ENCODE measurements around the gene FAP. TPM values are rescaled to one million over a fixed set of nuclear protein-coding genes. Genes with fewer than 3 reads are reported as not detected.
A peak's percentile ranks its signal among the peaks of the same experiment; 100 is the strongest.

The FAP gene
- total RNA-seq, 4 donors from 2014 or later = 1.9 to 2.6 (median 2.3) TPM; not detected in 1

DNA sequence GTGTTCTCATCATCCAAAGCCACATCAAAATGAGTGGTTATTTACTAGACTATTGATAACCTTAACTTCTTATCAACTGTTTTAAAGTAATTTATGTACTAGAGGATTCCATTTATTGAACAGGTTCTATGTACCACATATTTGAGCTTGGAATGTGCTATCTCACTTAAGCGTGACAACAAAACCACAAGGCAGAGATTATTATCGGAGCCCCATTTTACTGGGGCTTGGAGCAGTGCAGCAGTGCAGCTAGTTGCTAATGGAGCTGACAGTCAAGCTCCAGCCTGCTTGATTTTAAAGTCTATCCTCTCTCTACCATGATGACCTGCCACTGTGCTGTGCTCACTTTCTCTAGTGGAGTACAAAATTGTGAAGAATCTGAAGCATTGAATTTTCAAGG, 115.8 kb downstream of the FAP start:
- Histone ChIP-seq H3K36me3 (no peaks in the 10 kb centered on the region), H3K4me3 (no peak overlapping the region), H3K27me3 (no peaks in the 10 kb centered on the region), H3K9me3 (no peaks in the 10 kb centered on the region), H3K27ac (no peak overlapping the region), H3K4me1 (no peaks in the 10 kb centered on the region)
- TF ChIP-seq, protein P1, sequence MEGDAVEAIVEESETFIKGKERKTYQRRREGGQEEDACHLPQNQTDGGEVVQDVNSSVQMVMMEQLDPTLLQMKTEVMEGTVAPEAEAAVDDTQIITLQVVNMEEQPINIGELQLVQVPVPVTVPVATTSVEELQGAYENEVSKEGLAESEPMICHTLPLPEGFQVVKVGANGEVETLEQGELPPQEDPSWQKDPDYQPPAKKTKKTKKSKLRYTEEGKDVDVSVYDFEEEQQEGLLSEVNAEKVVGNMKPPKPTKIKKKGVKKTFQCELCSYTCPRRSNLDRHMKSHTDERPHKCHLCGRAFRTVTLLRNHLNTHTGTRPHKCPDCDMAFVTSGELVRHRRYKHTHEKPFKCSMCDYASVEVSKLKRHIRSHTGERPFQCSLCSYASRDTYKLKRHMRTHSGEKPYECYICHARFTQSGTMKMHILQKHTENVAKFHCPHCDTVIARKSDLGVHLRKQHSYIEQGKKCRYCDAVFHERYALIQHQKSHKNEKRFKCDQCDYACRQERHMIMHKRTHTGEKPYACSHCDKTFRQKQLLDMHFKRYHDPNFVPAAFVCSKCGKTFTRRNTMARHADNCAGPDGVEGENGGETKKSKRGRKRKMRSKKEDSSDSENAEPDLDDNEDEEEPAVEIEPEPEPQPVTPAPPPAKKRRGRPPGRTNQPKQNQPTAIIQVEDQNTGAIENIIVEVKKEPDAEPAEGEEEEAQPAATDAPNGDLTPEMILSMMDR (IDR thresholded peaks at IDR 0.05) = no peak
- no peak for TF ChIP-seq POLR2A (IDR thresholded peaks at IDR 0.05)
- DNase-seq = no peak

DNA sequence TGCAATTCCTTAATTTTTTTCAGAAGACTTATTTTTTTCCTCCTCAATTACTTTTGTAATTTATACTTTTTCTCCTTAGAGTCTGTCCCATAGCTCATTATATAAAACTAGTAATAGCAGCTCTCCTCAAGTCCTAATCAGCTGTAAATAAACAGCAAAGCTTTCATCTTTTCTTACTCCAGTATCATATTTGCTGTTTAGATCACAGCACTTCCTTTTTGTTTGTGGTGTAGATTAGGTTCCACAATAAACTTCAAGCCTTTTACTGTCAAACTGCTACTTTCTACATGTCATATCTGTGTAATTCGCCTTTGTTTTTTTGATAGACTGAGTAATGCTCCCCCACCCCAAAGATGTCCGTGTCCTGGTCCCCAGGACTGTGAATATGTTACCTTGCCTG, 116.7 kb downstream of the FAP start:
- no peaks in the 10 kb centered on the region for H3K36me3 ChIP-seq
- DNase-seq = no peak
- TF ChIP-seq, protein P1 (IDR thresholded peaks at IDR 0.05) = no peak
- TF ChIP-seq POLR2A (IDR thresholded peaks at IDR 0.05) = no peak
- no peaks in the 10 kb centered on the region for H3K27me3 ChIP-seq
- no peaks in the 10 kb centered on the region for H3K4me1 ChIP-seq
- H3K4me3 ChIP-seq = no peak overlapping the region
- no peak overlapping the region for H3K27ac ChIP-seq
- H3K9me3 ChIP-seq = no peaks in the 10 kb centered on the region

DNA sequence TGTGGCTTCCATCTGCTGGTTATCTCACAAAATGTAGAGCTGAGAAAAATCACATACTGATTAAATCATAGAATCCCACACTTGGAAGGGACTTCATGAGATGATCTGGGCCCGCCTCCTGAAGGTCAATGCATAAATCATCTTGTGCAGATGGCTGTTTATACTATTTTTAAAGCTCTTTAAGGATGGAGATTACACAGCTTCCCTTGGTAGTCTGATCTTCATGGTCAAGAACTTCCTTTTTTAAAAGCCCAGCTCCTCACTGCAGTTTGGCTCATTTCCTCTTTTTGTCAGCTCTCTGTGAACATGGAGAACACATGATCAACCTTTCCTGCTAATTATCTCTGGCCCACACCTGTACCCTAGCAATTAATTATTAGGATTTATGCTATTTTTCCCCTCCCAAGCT, 117.1 kb downstream of the FAP start:
- DNase-seq = no peak
- Histone ChIP-seq H3K4me1 (no peaks in the 10 kb centered on the region), H3K9me3 (no peaks in the 10 kb centered on the region)

DNA sequence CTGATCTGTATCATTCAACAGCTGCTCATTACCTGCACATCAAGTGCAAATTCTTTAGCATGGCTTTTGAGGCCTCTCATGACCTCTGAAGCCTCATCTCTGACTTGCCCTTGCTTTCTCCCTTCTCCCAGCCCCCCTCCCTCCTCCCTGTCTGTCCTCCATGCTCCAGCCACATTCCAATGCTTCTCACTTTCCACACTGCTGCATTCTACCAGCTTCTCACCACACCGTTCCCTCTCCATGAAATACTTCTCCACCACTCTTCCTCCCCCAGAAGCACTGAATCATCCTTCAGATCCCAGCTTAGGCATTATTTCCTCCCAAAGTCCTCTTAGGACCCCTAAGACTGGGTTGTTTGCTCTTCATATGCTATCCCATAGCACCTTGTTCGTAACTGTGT, 118.1 kb downstream of the FAP start:
- TF ChIP-seq, protein P1 (IDR thresholded peaks at IDR 0.05) = no peak
- no peak for TF ChIP-seq POLR2A (IDR thresholded peaks at IDR 0.05)
- Histone ChIP-seq H3K36me3 (no peaks in the 10 kb centered on the region), H3K4me1 (no peaks in the 10 kb centered on the region), H3K9me3 (no peaks in the 10 kb centered on the region), H3K27me3 (no peaks in the 10 kb centered on the region), H3K27ac (no peak overlapping the region), H3K4me3 (no peak overlapping the region)
- no peak for DNase-seq

More for the DNA sequence above, 117.1 kb downstream of the FAP start:
- no peak for TF ChIP-seq POLR2A (IDR thresholded peaks at IDR 0.05)
- TF ChIP-seq, protein P1 (IDR thresholded peaks at IDR 0.05) = no peak
- Histone ChIP-seq H3K27me3 (no peaks in the 10 kb centered on the region), H3K27ac (no peak overlapping the region), H3K4me3 (no peak overlapping the region), H3K36me3 (no peaks in the 10 kb centered on the region)

DNA sequence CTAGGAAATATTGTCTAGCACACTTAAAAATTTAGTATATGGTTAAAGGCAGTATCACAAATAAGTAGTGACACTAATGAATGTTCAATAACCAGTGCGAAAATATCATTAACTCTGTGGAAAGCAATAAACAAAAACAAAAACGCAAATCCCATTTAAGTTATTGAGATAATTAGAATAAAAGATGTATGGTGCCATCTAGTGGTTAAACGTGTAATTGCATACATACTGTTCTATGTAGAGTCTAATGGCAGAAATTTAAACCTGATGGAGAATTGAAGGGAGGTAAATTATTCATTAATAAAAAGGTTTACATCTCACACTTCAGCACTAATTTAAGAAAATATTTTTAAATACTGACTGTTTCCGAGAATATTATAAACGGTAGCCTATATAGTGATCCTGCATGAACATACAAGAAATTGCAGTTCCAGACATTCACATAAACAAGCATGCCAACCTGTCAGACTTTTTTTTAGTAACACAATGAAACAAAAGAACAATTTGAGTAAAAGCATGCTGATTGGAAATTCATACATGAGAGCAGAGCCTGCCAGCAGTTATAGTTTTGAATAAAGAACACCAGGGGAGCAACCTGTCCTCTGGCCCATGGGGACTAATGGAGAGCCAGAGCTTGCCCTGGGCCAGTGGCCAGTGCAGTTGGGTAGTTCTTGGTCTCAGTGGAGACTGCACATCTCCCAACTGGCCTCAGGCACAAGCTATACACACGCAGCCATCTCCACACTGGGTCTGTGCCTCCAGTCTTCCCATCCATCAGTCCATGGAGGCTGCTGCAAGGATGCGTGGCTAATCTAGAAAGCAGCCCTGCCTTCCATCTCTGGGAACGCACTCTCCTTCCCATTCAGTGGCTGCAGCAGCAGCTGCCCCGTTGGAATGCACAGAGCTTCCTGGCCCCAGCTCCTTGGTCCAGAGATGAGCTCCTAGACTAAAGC, 119.2 kb downstream of the FAP start:
- Histone ChIP-seq H3K27ac (no peak overlapping the region), H3K4me3 (no peak overlapping the region), H3K4me1 (peaks cover 0 to under 1% (median 0%) of the 10 kb centered on the region in 4 donors), H3K36me3 (no peaks in the 10 kb centered on the region), H3K9me3 (no peaks in the 10 kb centered on the region), H3K27me3 (no peaks in the 10 kb centered on the region)
- no peak for DNase-seq
- peak in 1 of 2 donors; percentile 26 for TF ChIP-seq POLR2A (IDR thresholded peaks at IDR 0.05)
- TF ChIP-seq, protein P1 (IDR thresholded peaks at IDR 0.05) = peak; percentile 39 to 89 (median 80)

Other genes starting within 250 kb of the FAP start
- 100 to 1,000 TPM in 3 of 4 donors, 10 to 100 TPM in 1; 17.3 to 447 (median 178) TPM for gene DPP4, start 169.2 kb downstream of the FAP start, total RNA-seq
- gene GCG, start 91.2 kb downstream of the FAP start, total RNA-seq = 100 to 1,000 TPM in 2 of 4 donors, 10 to 100 TPM in 1, 1 to 10 TPM in 1; 5.0 to 209 (median 88.5) TPM
- 10 to 100 TPM; 25.4 to 68.5 (median 30.6) TPM for gene IFIH1, start 75.2 kb upstream of the FAP start, total RNA-seq
- 10 to 100 TPM; 17.9 to 25.6 (median 23.3) TPM for gene GCA, start 100.7 kb upstream of the FAP start, total RNA-seq